NCI-H748 (cell line): Measurements from ENCODE around the gene INSYN1.

Source experiments
- DNase-seq: peaks from one replicate; lab custom pipeline; 2025; ENCODE audit not compliant: unreplicated experiment; lab: John Stamatoyannopoulos, UW

Gene INSYN1

GRCh38 chr15:73694419-73694818 lies 58.7 kb downstream of the INSYN1 start:
- DNase-seq: no peak

GRCh38 chr15:73691396-73691795 lies 61.8 kb downstream of the INSYN1 start:
- DNase-seq: no peak

GRCh38 chr15:73688455-73688854 lies 64.7 kb downstream of the INSYN1 start:
- DNase-seq: no peak

- no peak for DNase-seq
Measured at GRCh38 chr15:73687351-73687750, 65.8 kb downstream of the INSYN1 start.

GRCh38 chr15:73686781-73687256 lies 66.3 kb downstream of the INSYN1 start:
- DNase-seq: no peak

- no peak for DNase-seq
Measured at GRCh38 chr15:73685981-73686380, 67.2 kb downstream of the INSYN1 start.
